DLD1 (cell line): Measurements from ENCODE around the gene ANKRD33B.
"Not testable (repeated sequence)": the region's sequence is repeated elsewhere in the genome, so short reads cannot be mapped to it uniquely, and the experiment has no call there.

Experiments used
- in situ Hi-C: cut with HindIII; loops from 2 replicates; pipeline ENCODE4 v1.10.0; 2017; ENCODE audit warnings: low sequenced_read_pairs

ANKRD33B gene

GRCh38 chr5:10563945-10564837 is at the start of gene ANKRD33B:
Gene ANKRD33B (plus strand): TSS chr5:10564070. CDS start chr5:10564468, 398 bp downstream.
- in situ Hi-C loops: no loop called here

- in situ Hi-C loops: not testable (repeated sequence)
These were observed 49.3 kb upstream of the ANKRD33B start for GRCh38 chr5:10514572-10514971.

- in situ Hi-C loops: no loop called here
These were observed 48.4 kb upstream of the ANKRD33B start for GRCh38 chr5:10515492-10515891.

- in situ Hi-C loops: no loop called here
These were observed 45.5 kb upstream of the ANKRD33B start for GRCh38 chr5:10518347-10518746.

- in situ Hi-C loops: no loop called here
These were observed 44.1 kb upstream of the ANKRD33B start for GRCh38 chr5:10519729-10520128.

GRCh38 chr5:10520706-10521105 is 43.2 kb upstream of the ANKRD33B start:
- in situ Hi-C loops: no loop called here

- in situ Hi-C loops: no loop called here
These were observed 42.2 kb upstream of the ANKRD33B start for GRCh38 chr5:10521466-10522223.

- in situ Hi-C loops: no loop called here
These were observed 41.7 kb upstream of the ANKRD33B start for GRCh38 chr5:10522224-10522611.

GRCh38 chr5:10524376-10525123 is 39.3 kb upstream of the ANKRD33B start:
- in situ Hi-C loops: no loop called here

GRCh38 chr5:10525124-10525495 is 38.8 kb upstream of the ANKRD33B start:
- in situ Hi-C loops: no loop called here

- in situ Hi-C loops: no loop called here
These were observed 36.5 kb upstream of the ANKRD33B start for GRCh38 chr5:10527281-10527950.

- in situ Hi-C loops: no loop called here
These were observed 35.6 kb upstream of the ANKRD33B start for GRCh38 chr5:10528056-10528816.

- in situ Hi-C loops: no loop called here
These were observed 35.0 kb upstream of the ANKRD33B start for GRCh38 chr5:10528827-10529226.

GRCh38 chr5:10530601-10531320 is 33.1 kb upstream of the ANKRD33B start:
- in situ Hi-C loops: no loop called here

GRCh38 chr5:10532421-10532820 is 31.4 kb upstream of the ANKRD33B start:
- in situ Hi-C loops: no loop called here

- in situ Hi-C loops: no loop called here
These were observed 30.6 kb upstream of the ANKRD33B start for GRCh38 chr5:10533226-10533625.

- in situ Hi-C loops: no loop called here
These were observed 29.0 kb upstream of the ANKRD33B start for GRCh38 chr5:10534561-10535530.

- in situ Hi-C loops: no loop called here
These were observed 27.4 kb upstream of the ANKRD33B start for GRCh38 chr5:10536511-10536910.
